Activated naive CD4-positive, alpha-beta T cell treated with anti-CD3 and anti-CD28 coated beads, Interleukin-2, amount 50 U/mL, for 24 hours (primary cell): ENCODE results near the gene CNOT10.
A peak's percentile ranks its signal among the peaks of the same experiment; 100 is the strongest.
"Not testable (repeated sequence)": the region's sequence is repeated elsewhere in the genome, so short reads cannot be mapped to it uniquely, and the experiment has no call there.

Source experiments
- H3K27ac Mint-ChIP-seq: one replicate; pipeline ENCODE4 v1.8.0; 2021; ENCODE audit warnings: mild to moderate bottlenecking, mixed read lengths
- H3K27me3 Mint-ChIP-seq: one replicate; pipeline ENCODE4 v1.8.0; 2021; ENCODE audit warnings: mixed read lengths
- H3K36me3 Mint-ChIP-seq: one replicate; pipeline ENCODE4 v1.8.0; 2021; ENCODE audit warnings: mixed read lengths
- H3K4me1 Mint-ChIP-seq: one replicate; pipeline ENCODE4 v1.8.0; 2021; ENCODE audit warnings: mixed read lengths
- H3K4me3 Mint-ChIP-seq: one replicate; pipeline ENCODE4 v1.8.0; 2021; ENCODE audit warnings: mild to moderate bottlenecking, mixed read lengths
- H3K9me3 Mint-ChIP-seq: one replicate; pipeline ENCODE4 v1.8.0; 2021; ENCODE audit warnings: mixed read lengths

The CNOT10 gene

GRCh38 chr3:32709346-32709745 lies 24.4 kb downstream of the CNOT10 start:
- H3K27me3 Mint-ChIP-seq = no peaks in the 10 kb centered on the region
- H3K4me3 Mint-ChIP-seq = no peak overlapping the region
- H3K36me3 Mint-ChIP-seq = peaks cover 18% of the 10 kb centered on the region
- no peak overlapping the region for H3K27ac Mint-ChIP-seq
- H3K9me3 Mint-ChIP-seq = no peaks in the 10 kb centered on the region
- H3K4me1 Mint-ChIP-seq = peaks cover 31% of the 10 kb centered on the region

GRCh38 chr3:32712506-32713055 lies 27.6 kb downstream of the CNOT10 start:
- no peaks in the 10 kb centered on the region for H3K9me3 Mint-ChIP-seq
- peaks cover 20% of the 10 kb centered on the region for H3K36me3 Mint-ChIP-seq
- H3K4me1 Mint-ChIP-seq = peaks cover 10% of the 10 kb centered on the region
- no peak overlapping the region for H3K4me3 Mint-ChIP-seq
- no peaks in the 10 kb centered on the region for H3K27me3 Mint-ChIP-seq
- H3K27ac Mint-ChIP-seq = no peak overlapping the region

GRCh38 chr3:32713181-32713580 lies 28.2 kb downstream of the CNOT10 start:
- Mint-ChIP-seq H3K36me3 (peaks cover 18% of the 10 kb centered on the region), H3K27me3 (no peaks in the 10 kb centered on the region), H3K4me1 (peaks cover 7% of the 10 kb centered on the region), H3K27ac (no peak overlapping the region), H3K4me3 (no peak overlapping the region), H3K9me3 (no peaks in the 10 kb centered on the region)

- peaks cover 2% of the 10 kb centered on the region for H3K36me3 Mint-ChIP-seq
- H3K4me3 Mint-ChIP-seq = no peak overlapping the region
- no peaks in the 10 kb centered on the region for H3K9me3 Mint-ChIP-seq
- H3K27ac Mint-ChIP-seq = no peak overlapping the region
- no peaks in the 10 kb centered on the region for H3K27me3 Mint-ChIP-seq
- H3K4me1 Mint-ChIP-seq = no peaks in the 10 kb centered on the region
These were observed 34.3 kb downstream of the CNOT10 start for GRCh38 chr3:32719335-32719734.

- no peak overlapping the region for H3K27ac Mint-ChIP-seq
- H3K4me1 Mint-ChIP-seq = no peaks in the 10 kb centered on the region
- peaks cover 2% of the 10 kb centered on the region for H3K36me3 Mint-ChIP-seq
- no peak overlapping the region for H3K4me3 Mint-ChIP-seq
- no peaks in the 10 kb centered on the region for H3K9me3 Mint-ChIP-seq
- no peaks in the 10 kb centered on the region for H3K27me3 Mint-ChIP-seq
These were observed 34.9 kb downstream of the CNOT10 start for GRCh38 chr3:32719931-32720330.

GRCh38 chr3:32725721-32726120 lies 40.7 kb downstream of the CNOT10 start:
- Mint-ChIP-seq H3K27me3 (no peaks in the 10 kb centered on the region), H3K27ac (no peak overlapping the region), H3K36me3 (peaks cover 10% of the 10 kb centered on the region), H3K4me3 (no peak overlapping the region), H3K4me1 (no peaks in the 10 kb centered on the region), H3K9me3 (no peaks in the 10 kb centered on the region)

GRCh38 chr3:32733631-32734229 lies 48.7 kb downstream of the CNOT10 start:
- no peaks in the 10 kb centered on the region for H3K4me1 Mint-ChIP-seq
- H3K4me3 Mint-ChIP-seq = no peak overlapping the region
- H3K27me3 Mint-ChIP-seq = no peaks in the 10 kb centered on the region
- H3K27ac Mint-ChIP-seq = no peak overlapping the region
- H3K9me3 Mint-ChIP-seq = no peaks in the 10 kb centered on the region
- peaks cover 15% of the 10 kb centered on the region for H3K36me3 Mint-ChIP-seq

GRCh38 chr3:32734756-32735155 lies 49.8 kb downstream of the CNOT10 start:
- no peak overlapping the region for H3K27ac Mint-ChIP-seq
- peaks cover 16% of the 10 kb centered on the region for H3K36me3 Mint-ChIP-seq
- H3K27me3 Mint-ChIP-seq = no peaks in the 10 kb centered on the region
- H3K9me3 Mint-ChIP-seq = no peaks in the 10 kb centered on the region
- no peaks in the 10 kb centered on the region for H3K4me1 Mint-ChIP-seq
- H3K4me3 Mint-ChIP-seq = no peak overlapping the region

- peaks cover 14% of the 10 kb centered on the region for H3K36me3 Mint-ChIP-seq
- not testable (repeated sequence) for H3K27ac Mint-ChIP-seq, H3K4me3 Mint-ChIP-seq, H3K4me1 Mint-ChIP-seq, H3K9me3 Mint-ChIP-seq, H3K27me3 Mint-ChIP-seq
These were observed 58.5 kb downstream of the CNOT10 start for GRCh38 chr3:32743470-32743869.

- no peaks in the 10 kb centered on the region for H3K9me3 Mint-ChIP-seq
- no peaks in the 10 kb centered on the region for H3K4me1 Mint-ChIP-seq
- H3K36me3 Mint-ChIP-seq = peaks cover 14% of the 10 kb centered on the region
- H3K4me3 Mint-ChIP-seq = no peak overlapping the region
- no peaks in the 10 kb centered on the region for H3K27me3 Mint-ChIP-seq
- H3K27ac Mint-ChIP-seq = no peak overlapping the region
These were observed 58.9 kb downstream of the CNOT10 start for GRCh38 chr3:32743934-32744333.

- Mint-ChIP-seq H3K4me3 (no peak overlapping the region), H3K27me3 (no peaks in the 10 kb centered on the region), H3K27ac (no peak overlapping the region), H3K9me3 (no peaks in the 10 kb centered on the region), H3K36me3 (no peaks in the 10 kb centered on the region), H3K4me1 (no peaks in the 10 kb centered on the region)
These were observed 66.4 kb downstream of the CNOT10 start for GRCh38 chr3:32751377-32751776.

- peaks cover 5% of the 10 kb centered on the region for H3K36me3 Mint-ChIP-seq
- no peaks in the 10 kb centered on the region for H3K4me1 Mint-ChIP-seq
- no peaks in the 10 kb centered on the region for H3K9me3 Mint-ChIP-seq
- H3K27ac Mint-ChIP-seq = no peak overlapping the region
- H3K27me3 Mint-ChIP-seq = no peaks in the 10 kb centered on the region
- H3K4me3 Mint-ChIP-seq = no peak overlapping the region
These were observed 70.8 kb downstream of the CNOT10 start for GRCh38 chr3:32755761-32756160.

GRCh38 chr3:32757618-32758374 lies 72.8 kb downstream of the CNOT10 start:
- no peak overlapping the region for H3K27ac Mint-ChIP-seq

GRCh38 chr3:32758375-32758753 lies 73.4 kb downstream of the CNOT10 start:
- Mint-ChIP-seq H3K27ac (no peak overlapping the region), H3K4me3 (no peak overlapping the region), H3K4me1 (no peaks in the 10 kb centered on the region), H3K27me3 (no peaks in the 10 kb centered on the region), H3K36me3 (peaks cover 10% of the 10 kb centered on the region), H3K9me3 (no peaks in the 10 kb centered on the region)

More at GRCh38 chr3:32757618-32758374, 72.8 kb downstream of the CNOT10 start:
- peaks cover 7% of the 10 kb centered on the region for H3K36me3 Mint-ChIP-seq
- H3K4me3 Mint-ChIP-seq = no peak overlapping the region
- H3K9me3 Mint-ChIP-seq = no peaks in the 10 kb centered on the region
- H3K27me3 Mint-ChIP-seq = no peaks in the 10 kb centered on the region
- H3K4me1 Mint-ChIP-seq = no peaks in the 10 kb centered on the region

- no peaks in the 10 kb centered on the region for H3K9me3 Mint-ChIP-seq
- H3K4me1 Mint-ChIP-seq = no peaks in the 10 kb centered on the region
- peaks cover 10% of the 10 kb centered on the region for H3K36me3 Mint-ChIP-seq
- no peak overlapping the region for H3K4me3 Mint-ChIP-seq
- no peaks in the 10 kb centered on the region for H3K27me3 Mint-ChIP-seq
- H3K27ac Mint-ChIP-seq = peak overlapping the region; percentile 1
These were observed 74.4 kb downstream of the CNOT10 start for GRCh38 chr3:32759342-32759741.

GRCh38 chr3:32764481-32764880 lies 79.5 kb downstream of the CNOT10 start:
- no peaks in the 10 kb centered on the region for H3K9me3 Mint-ChIP-seq
- H3K4me3 Mint-ChIP-seq = no peak overlapping the region
- H3K4me1 Mint-ChIP-seq = no peaks in the 10 kb centered on the region
- H3K36me3 Mint-ChIP-seq = peaks cover 13% of the 10 kb centered on the region
- no peak overlapping the region for H3K27ac Mint-ChIP-seq
- no peaks in the 10 kb centered on the region for H3K27me3 Mint-ChIP-seq
